Measurements from ENCODE around the gene AMT. TPM values are rescaled to one million over a fixed set of nuclear protein-coding genes. Genes with fewer than 3 reads are reported as not detected.

Gene AMT
- total RNA-seq, 2 donors from 2014 or later = 44.4 to 51.7 TPM

DNA sequence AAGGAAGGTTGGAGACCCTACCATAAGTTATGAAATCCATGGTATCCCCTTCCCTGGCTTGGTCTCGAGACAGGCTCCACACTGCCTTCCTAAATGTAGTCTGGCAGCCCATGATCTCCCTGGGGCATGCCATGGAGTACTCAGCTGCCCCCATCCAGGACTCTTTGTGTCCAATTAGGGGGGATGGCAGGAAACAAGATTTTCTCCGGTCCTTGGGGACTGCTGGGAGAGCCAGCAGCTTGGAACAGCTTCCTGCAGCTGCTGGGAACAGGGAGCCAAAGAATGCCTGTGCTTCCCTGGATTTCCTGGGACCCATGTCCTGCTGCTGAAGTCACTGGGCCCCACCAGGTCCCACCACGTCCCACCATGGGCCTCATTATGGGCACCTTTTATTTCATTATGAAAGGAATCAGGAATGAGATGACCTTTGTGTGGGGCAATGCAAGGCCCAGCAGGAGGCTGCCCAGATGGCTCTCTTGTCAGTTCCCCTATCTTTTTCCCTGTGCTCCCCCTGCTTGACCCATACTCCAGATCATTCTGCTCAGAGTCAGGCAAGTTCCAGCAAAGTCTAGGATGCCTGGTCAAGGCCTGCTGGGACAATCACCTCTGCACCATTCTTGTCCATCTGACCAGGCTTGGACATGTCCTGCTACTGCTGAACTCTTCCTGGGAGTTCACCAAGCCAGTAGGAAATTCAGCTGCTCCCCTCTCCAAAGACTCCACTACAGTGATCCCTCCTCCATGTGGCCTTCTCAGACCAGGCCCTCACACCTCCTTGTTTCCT, 32.8 kb upstream of the AMT start:
- 70 to 84% methylated on average over 2 to 3 of the region's 3 CpGs for WGBS, 2 experiments (ENCODE audit: insufficient coverage in 1 of 2, insufficient read length in 1 of 2)
- Histone ChIP-seq H3K36me3 (ENCODE audit: control insufficient read depth, insufficient read depth, low read length) (no peaks in the 10 kb centered on the region), H3K27me3 (ENCODE audit: control insufficient read depth, insufficient read depth, low read length, poor library complexity, severe bottlenecking) (no peaks in the 10 kb centered on the region), H3K4me3 (ENCODE audit: low read length) (no peak overlapping the region), H3K9me3 (ENCODE audit: control insufficient read depth, low read length) (no peaks in the 10 kb centered on the region), H3K27ac (ENCODE audit: low read depth, low read length) (no peak overlapping the region), H3K4me1 (ENCODE audit: control insufficient read depth, insufficient read depth, low read length) (peaks cover 14% of the 10 kb centered on the region), H3K9ac (ENCODE audit: extremely low read depth, low read length, poor library complexity, severe bottlenecking) (no peak overlapping the region)
- Mint-ChIP-seq H3K27me3 (ENCODE audit: insufficient read depth) (no peaks in the 10 kb centered on the region), H3K27ac (peak overlapping the region; percentile 33), H3K4me3 (no peak overlapping the region), H3K9me3 (no peaks in the 10 kb centered on the region), H3K36me3 (ENCODE audit: low read depth) (no peaks in the 10 kb centered on the region), H3K4me1 (peaks cover 31% of the 10 kb centered on the region)
- peak; percentile 52 for DNase-seq
- TF ChIP-seq, protein P1, sequence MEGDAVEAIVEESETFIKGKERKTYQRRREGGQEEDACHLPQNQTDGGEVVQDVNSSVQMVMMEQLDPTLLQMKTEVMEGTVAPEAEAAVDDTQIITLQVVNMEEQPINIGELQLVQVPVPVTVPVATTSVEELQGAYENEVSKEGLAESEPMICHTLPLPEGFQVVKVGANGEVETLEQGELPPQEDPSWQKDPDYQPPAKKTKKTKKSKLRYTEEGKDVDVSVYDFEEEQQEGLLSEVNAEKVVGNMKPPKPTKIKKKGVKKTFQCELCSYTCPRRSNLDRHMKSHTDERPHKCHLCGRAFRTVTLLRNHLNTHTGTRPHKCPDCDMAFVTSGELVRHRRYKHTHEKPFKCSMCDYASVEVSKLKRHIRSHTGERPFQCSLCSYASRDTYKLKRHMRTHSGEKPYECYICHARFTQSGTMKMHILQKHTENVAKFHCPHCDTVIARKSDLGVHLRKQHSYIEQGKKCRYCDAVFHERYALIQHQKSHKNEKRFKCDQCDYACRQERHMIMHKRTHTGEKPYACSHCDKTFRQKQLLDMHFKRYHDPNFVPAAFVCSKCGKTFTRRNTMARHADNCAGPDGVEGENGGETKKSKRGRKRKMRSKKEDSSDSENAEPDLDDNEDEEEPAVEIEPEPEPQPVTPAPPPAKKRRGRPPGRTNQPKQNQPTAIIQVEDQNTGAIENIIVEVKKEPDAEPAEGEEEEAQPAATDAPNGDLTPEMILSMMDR (conservative IDR thresholded peaks at IDR 0.05) = no peak

DNA sequence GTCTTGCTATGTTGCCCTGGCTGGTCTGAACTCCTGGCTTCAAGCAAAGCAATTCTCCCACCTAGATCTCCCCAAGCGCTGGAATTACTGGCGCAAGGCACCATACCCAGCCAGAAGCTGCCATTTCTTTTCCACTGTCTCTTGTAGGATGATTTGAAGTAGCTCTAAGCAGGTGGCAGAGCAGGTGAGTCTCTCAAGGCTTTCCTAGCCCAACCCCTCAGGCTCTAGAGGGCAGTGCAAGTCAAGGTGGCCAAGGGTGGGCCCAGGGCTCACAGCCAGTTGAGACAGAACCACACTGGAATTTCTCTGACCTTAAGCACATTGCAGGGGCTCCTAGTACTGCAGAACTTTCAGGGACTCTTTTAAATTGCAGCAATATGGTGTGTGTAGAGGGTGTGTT, 32.2 kb upstream of the AMT start:
- WGBS, 2 experiments (ENCODE audit: insufficient coverage in 1 of 2, insufficient read length in 1 of 2) = 58 to 80% methylated on average over 2 of the region's 2 CpGs
- Histone ChIP-seq H3K27ac (ENCODE audit: low read depth, low read length) (no peak overlapping the region), H3K9me3 (ENCODE audit: control insufficient read depth, low read length) (no peaks in the 10 kb centered on the region), H3K4me1 (ENCODE audit: control insufficient read depth, insufficient read depth, low read length) (peaks cover 12% of the 10 kb centered on the region), H3K27me3 (ENCODE audit: control insufficient read depth, insufficient read depth, low read length, poor library complexity, severe bottlenecking) (no peaks in the 10 kb centered on the region), H3K4me3 (ENCODE audit: low read length) (no peak overlapping the region), H3K9ac (ENCODE audit: extremely low read depth, low read length, poor library complexity, severe bottlenecking) (no peak overlapping the region), H3K36me3 (ENCODE audit: control insufficient read depth, insufficient read depth, low read length) (no peaks in the 10 kb centered on the region)
- H3K27me3 Mint-ChIP-seq (ENCODE audit: insufficient read depth) = no peaks in the 10 kb centered on the region
- H3K4me1 Mint-ChIP-seq = peaks cover 25% of the 10 kb centered on the region
- DNase-seq = peak; percentile 93
- H3K27ac Mint-ChIP-seq = no peak overlapping the region
- TF ChIP-seq, protein P1 (conservative IDR thresholded peaks at IDR 0.05) = peak; percentile 77
- no peak overlapping the region for H3K4me3 Mint-ChIP-seq
- no peaks in the 10 kb centered on the region for H3K36me3 Mint-ChIP-seq (ENCODE audit: low read depth)
- H3K9me3 Mint-ChIP-seq = no peaks in the 10 kb centered on the region

DNA sequence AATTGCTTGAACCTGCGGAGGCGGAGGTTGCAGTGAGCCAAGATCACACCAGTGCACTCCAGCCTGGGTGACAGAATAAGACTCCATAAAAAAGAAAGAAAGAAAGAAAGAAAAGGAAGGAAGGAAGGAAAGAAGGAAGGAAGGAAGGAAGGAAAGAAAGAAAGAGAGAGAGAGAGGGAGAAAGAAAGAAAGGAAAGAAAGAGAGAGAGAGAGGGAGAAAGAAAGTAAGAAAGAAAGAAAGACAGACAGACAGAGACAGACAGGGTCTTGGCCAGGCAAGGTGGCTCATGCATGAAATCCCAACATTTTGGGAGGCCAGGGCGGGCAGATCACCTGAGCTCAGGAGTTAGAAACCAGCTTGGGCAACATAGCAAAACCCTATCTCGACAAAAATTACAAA, 31.3 kb upstream of the AMT start:
- Histone ChIP-seq H3K9me3 (ENCODE audit: control insufficient read depth, low read length) (no peaks in the 10 kb centered on the region), H3K27me3 (ENCODE audit: control insufficient read depth, insufficient read depth, low read length, poor library complexity, severe bottlenecking) (no peaks in the 10 kb centered on the region), H3K4me1 (ENCODE audit: control insufficient read depth, insufficient read depth, low read length) (peaks cover 5% of the 10 kb centered on the region), H3K9ac (ENCODE audit: extremely low read depth, low read length, poor library complexity, severe bottlenecking) (no peak overlapping the region), H3K27ac (ENCODE audit: low read depth, low read length) (no peak overlapping the region), H3K4me3 (ENCODE audit: low read length) (no peak overlapping the region), H3K36me3 (ENCODE audit: control insufficient read depth, insufficient read depth, low read length) (no peaks in the 10 kb centered on the region)
- H3K27ac Mint-ChIP-seq = no peak overlapping the region
- H3K27me3 Mint-ChIP-seq (ENCODE audit: insufficient read depth) = no peaks in the 10 kb centered on the region
- TF ChIP-seq, protein P1 (conservative IDR thresholded peaks at IDR 0.05) = no peak
- H3K36me3 Mint-ChIP-seq (ENCODE audit: low read depth) = no peaks in the 10 kb centered on the region
- peaks cover 17% of the 10 kb centered on the region for H3K4me1 Mint-ChIP-seq
- WGBS, 2 experiments (ENCODE audit: insufficient coverage in 1 of 2, insufficient read length in 1 of 2) = 91 to 94% methylated on average over 4 of the region's 4 CpGs
- no peaks in the 10 kb centered on the region for H3K9me3 Mint-ChIP-seq
- no peak overlapping the region for H3K4me3 Mint-ChIP-seq
- no peak for DNase-seq

All from endodermal cell (in vitro differentiated cells).